ENCODE results near the gene SMTNL1. TPM values are rescaled to one million over a fixed set of nuclear protein-coding genes. Genes with fewer than 3 reads are reported as not detected.
A peak's percentile ranks its signal among the peaks of the same experiment; 100 is the strongest.

Gene SMTNL1
- total and polyA plus RNA-seq, 10 donors = not detected

DNA sequence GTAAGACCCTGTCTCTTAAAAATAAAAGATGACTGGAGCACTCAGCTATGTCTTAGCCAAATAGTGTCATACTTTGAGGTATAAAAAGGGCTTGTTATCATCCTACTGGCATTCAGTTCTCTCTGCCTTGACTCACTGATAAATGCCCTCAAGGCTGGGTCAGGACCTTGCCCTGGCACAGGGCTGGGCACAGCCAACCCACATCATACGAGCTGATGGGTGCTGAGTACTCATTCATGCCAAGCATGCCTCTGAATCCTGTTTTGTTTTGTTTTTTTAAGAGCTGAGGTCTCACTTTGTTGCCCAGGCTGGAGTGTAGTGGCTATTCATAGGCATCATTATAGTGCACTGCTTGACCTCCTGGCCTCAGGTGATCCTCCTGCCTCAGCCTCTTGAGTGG lies 1.9 kb downstream of the SMTNL1 start:
- no peak overlapping the region for H3K27ac ChIP-seq
- intact Hi-C loops (cut with DNase I; ENCODE audit: low total_unique reads) = no loop called here
- WGBS, 5 donors = 67 to 83% (median 75%) methylated on average over 1 of the region's 1 CpG
- no peak overlapping the region for H3K4me3 ChIP-seq
- peaks cover 0 to 18% (median 0%) of the 10 kb centered on the region in 6 donors for H3K36me3 ChIP-seq
- no peaks in the 10 kb centered on the region for H3K27me3 ChIP-seq (replicated peaks in 1 of 7)
- DNase-seq = no peak
- H3K9me3 ChIP-seq = no peaks in the 10 kb centered on the region
- no peak for TF ChIP-seq POLR2A (IDR thresholded peaks at IDR 0.05)
- TF ChIP-seq, protein P1, sequence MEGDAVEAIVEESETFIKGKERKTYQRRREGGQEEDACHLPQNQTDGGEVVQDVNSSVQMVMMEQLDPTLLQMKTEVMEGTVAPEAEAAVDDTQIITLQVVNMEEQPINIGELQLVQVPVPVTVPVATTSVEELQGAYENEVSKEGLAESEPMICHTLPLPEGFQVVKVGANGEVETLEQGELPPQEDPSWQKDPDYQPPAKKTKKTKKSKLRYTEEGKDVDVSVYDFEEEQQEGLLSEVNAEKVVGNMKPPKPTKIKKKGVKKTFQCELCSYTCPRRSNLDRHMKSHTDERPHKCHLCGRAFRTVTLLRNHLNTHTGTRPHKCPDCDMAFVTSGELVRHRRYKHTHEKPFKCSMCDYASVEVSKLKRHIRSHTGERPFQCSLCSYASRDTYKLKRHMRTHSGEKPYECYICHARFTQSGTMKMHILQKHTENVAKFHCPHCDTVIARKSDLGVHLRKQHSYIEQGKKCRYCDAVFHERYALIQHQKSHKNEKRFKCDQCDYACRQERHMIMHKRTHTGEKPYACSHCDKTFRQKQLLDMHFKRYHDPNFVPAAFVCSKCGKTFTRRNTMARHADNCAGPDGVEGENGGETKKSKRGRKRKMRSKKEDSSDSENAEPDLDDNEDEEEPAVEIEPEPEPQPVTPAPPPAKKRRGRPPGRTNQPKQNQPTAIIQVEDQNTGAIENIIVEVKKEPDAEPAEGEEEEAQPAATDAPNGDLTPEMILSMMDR (IDR thresholded peaks at IDR 0.05 in 8 of 11, conservative IDR thresholded peaks at IDR 0.05 in 3 of 11) = no peak
- no peaks in the 10 kb centered on the region for H3K4me1 ChIP-seq

DNA sequence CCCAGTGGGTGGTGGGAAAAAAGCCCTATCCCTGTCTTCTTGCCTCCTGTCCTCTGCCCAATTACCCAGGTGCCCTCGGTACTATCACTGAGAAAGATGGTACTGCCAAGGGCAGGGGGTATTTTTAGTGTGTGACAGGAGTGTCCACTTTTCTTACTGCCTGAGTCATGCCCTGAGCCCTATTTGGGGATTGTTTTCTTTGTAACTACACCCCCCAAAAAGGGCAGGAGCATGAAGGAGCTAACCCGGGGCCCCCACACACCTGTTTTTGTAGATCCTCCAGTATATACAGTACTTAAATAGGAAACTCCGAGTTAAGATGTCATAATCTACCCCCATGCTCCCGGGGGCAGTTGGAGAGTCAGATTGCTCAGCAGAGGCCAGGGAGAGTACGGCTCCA lies 3.8 kb downstream of the SMTNL1 start:
- Histone ChIP-seq H3K4me1 (no peaks in the 10 kb centered on the region), H3K9me3 (no peaks in the 10 kb centered on the region), H3K36me3 (peaks cover 0 to 24% (median 0%) of the 10 kb centered on the region in 6 donors), H3K27ac (no peak overlapping the region), H3K4me3 (no peak overlapping the region), H3K27me3 (replicated peaks in 1 of 7) (no peaks in the 10 kb centered on the region)
- no peak for DNase-seq
- no peak for TF ChIP-seq POLR2AphosphoS5 (IDR thresholded peaks at IDR 0.05)
- no peak for TF ChIP-seq POLR2A (IDR thresholded peaks at IDR 0.05)
- TF ChIP-seq, protein P1 (IDR thresholded peaks at IDR 0.05 in 8 of 11, conservative IDR thresholded peaks at IDR 0.05 in 3 of 11) = no peak
- intact Hi-C loops (cut with DNase I; ENCODE audit: low total_unique reads) = no loop called here
- 78 to 91% (median 82%) methylated on average over 5 of the region's 5 CpGs for WGBS, 5 donors

DNA sequence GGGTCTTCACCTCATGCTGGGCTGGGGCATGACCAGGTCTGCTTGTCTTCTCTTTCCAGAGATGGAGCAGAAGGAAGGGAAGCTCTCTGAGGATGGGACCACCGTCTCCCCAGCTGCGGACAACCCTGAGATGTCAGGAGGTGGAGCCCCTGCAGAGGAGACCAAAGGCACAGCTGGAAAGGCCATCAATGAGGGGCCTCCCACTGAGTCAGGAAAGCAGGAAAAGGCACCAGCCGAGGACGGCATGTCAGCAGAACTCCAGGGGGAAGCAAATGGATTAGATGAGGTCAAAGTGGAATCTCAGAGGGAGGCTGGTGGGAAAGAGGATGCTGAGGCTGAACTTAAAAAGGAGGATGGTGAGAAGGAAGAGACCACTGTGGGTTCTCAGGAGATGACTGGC lies 5.2 kb downstream of the SMTNL1 start:
- no peaks in the 10 kb centered on the region for H3K27me3 ChIP-seq (replicated peaks in 1 of 7)
- 72 to 91% (median 77%) methylated on average over 4 of the region's 4 CpGs for WGBS, 5 donors
- intact Hi-C loops (cut with DNase I; ENCODE audit: low total_unique reads) = no loop called here

DNA sequence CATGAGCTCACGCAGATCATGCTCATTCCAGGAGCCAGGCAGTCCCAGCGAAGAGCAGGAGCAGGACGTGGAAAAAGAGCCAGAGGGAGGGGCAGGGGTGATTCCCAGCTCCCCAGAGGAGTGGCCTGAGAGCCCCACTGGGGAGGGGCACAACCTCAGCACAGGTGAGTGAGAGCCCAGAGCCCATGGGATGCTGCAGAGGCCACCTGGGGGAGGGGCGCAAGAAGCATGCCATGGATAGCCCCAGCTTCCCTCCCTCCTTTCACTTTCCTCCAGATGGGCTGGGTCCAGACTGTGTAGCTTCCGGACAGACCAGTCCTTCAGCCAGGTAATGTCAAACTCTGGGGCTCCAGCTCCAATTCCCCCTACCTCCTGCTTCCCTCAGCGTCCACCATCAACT lies 6.2 kb downstream of the SMTNL1 start:
- intact Hi-C loops (cut with DNase I; ENCODE audit: low total_unique reads) = no loop called here
- peaks cover 0 to 22% (median 18%) of the 10 kb centered on the region in 6 donors for H3K4me1 ChIP-seq
- H3K27ac ChIP-seq = no peak overlapping the region
- H3K36me3 ChIP-seq = peaks cover 0 to 40% (median under 1%) of the 10 kb centered on the region in 6 donors
- WGBS, 5 donors = 76 to 91% (median 81%) methylated on average over 6 of the region's 6 CpGs
- H3K9me3 ChIP-seq = no peaks in the 10 kb centered on the region
- no peak for DNase-seq
- no peak overlapping the region for H3K4me3 ChIP-seq
- no peaks in the 10 kb centered on the region for H3K27me3 ChIP-seq (replicated peaks in 1 of 7)
- TF ChIP-seq POLR2AphosphoS5 (IDR thresholded peaks at IDR 0.05) (peak in 1 of 3 donors; percentile 57), POLR2A (IDR thresholded peaks at IDR 0.05) (no peak)
- TF ChIP-seq, protein P1 (IDR thresholded peaks at IDR 0.05 in 8 of 11, conservative IDR thresholded peaks at IDR 0.05 in 3 of 11) = no peak

More for the DNA sequence above, 5.2 kb downstream of the SMTNL1 start:
- Histone ChIP-seq H3K36me3 (peaks cover 0 to 37% (median 0%) of the 10 kb centered on the region in 6 donors), H3K4me3 (no peak overlapping the region), H3K9me3 (no peaks in the 10 kb centered on the region), H3K4me1 (peaks cover 0 to 12% (median 8%) of the 10 kb centered on the region in 6 donors), H3K27ac (no peak overlapping the region)
- no peak for TF ChIP-seq POLR2AphosphoS5 (IDR thresholded peaks at IDR 0.05)
- TF ChIP-seq POLR2A (IDR thresholded peaks at IDR 0.05) = no peak
- TF ChIP-seq, protein P1 (IDR thresholded peaks at IDR 0.05 in 8 of 11, conservative IDR thresholded peaks at IDR 0.05 in 3 of 11) = no peak
- no peak for DNase-seq
